OCI-LY7 (cell line): ENCODE data around the gene RGS19. TPM values are rescaled to one million over a fixed set of nuclear protein-coding genes. Genes with fewer than 3 reads are reported as not detected.

ENCODE experiments used
- BruUV-seq: library from RNA; stranded (reverse); fragments of 400-500 nt; replicated peaks from 2 replicates; lab custom pipeline; 2021; lab: Mats Ljungman, UMichigan
- CTCF ChIA-PET: fragments of 300-600 bp; sonication (Branson Sonifier 250); formaldehyde crosslinking; loops from one replicate; lab custom pipeline; 2022; ENCODE audit warnings: antibody characterized with exemption; ENCODE audit not compliant: unreplicated experiment; lab: Charles Lee
- POLR2A ChIA-PET: fragments of 300-600 bp; sonication (Branson Sonifier 250); formaldehyde crosslinking; loops from one replicate; lab custom pipeline; 2022; ENCODE audit warnings: antibody characterized with exemption; lab: Charles Lee
- DNase-seq: peaks from one replicate; pipeline ENCODE4 v3.0.0-alpha.2; 2015; ENCODE audit warnings: low spot score
- H2AFZ ChIP-seq: fragments of 200-600 bp; sonication (generic), shearing (Covaris generic); 2 replicates; pipeline ENCODE4 v1.6.1; 2014; ENCODE audit warnings: mild to moderate bottlenecking, antibody characterized with exemption, low read length, moderate library complexity
- H3K27ac ChIP-seq: fragments of 200-600 bp; sonication (generic); 2 replicates; pipeline ENCODE4 v1.5.1; 2014; ENCODE audit warnings: mixed run types, low read depth, mild to moderate bottlenecking, moderate library complexity, low read length, inconsistent platforms; ENCODE audit not compliant: poor library complexity, severe bottlenecking
- H3K36me3 ChIP-seq: fragments of 200-600 bp; sonication (generic); 2 replicates; pipeline ENCODE4 v1.6.1; 2014; ENCODE audit warnings: mild to moderate bottlenecking, antibody characterized with exemption, low read length, moderate library complexity, mixed read lengths; ENCODE audit not compliant: insufficient read depth
- H3K4me1 ChIP-seq: fragments of 200-600 bp; sonication (generic); 2 replicates; pipeline ENCODE4 v1.5.1; 2014; ENCODE audit warnings: mild to moderate bottlenecking, low read length; ENCODE audit not compliant: insufficient read depth, poor library complexity, severe bottlenecking
- H3K4me2 ChIP-seq: fragments of 200-600 bp; sonication (generic); 2 replicates; pipeline ENCODE4 v1.6.1; 2014; ENCODE audit warnings: mild to moderate bottlenecking, low read length
- H3K4me3 ChIP-seq: fragments of 200-600 bp; sonication (generic); 2 replicates; pipeline ENCODE4 v1.5.1; 2014; ENCODE audit warnings: mild to moderate bottlenecking, low read depth, low read length; ENCODE audit not compliant: poor library complexity, severe bottlenecking
- H3K79me2 ChIP-seq: fragments of 200-600 bp; sonication (generic); 2 replicates; pipeline ENCODE4 v1.6.1; 2016; ENCODE audit warnings: low read depth, mild to moderate bottlenecking, low read length, moderate library complexity, mixed read lengths; ENCODE audit not compliant: insufficient read depth
- H3K9me2 ChIP-seq: fragments of 200-600 bp; sonication (generic); 2 replicates; pipeline ENCODE4 v1.6.1; 2016; ENCODE audit warnings: mild to moderate bottlenecking, low read length, mixed read lengths; ENCODE audit not compliant: insufficient read depth
- H3K9me3 ChIP-seq: fragments of 200-600 bp; sonication (generic); 2 replicates; pipeline ENCODE4 v1.6.1; 2014; ENCODE audit warnings: mild to moderate bottlenecking, mixed run types, low read length, mixed read lengths
- H4K20me1 ChIP-seq: fragments of 200-600 bp; sonication (generic); 2 replicates; pipeline ENCODE4 v1.6.1; 2014; ENCODE audit warnings: mild to moderate bottlenecking, antibody characterized with exemption, low read length, moderate library complexity, mixed read lengths; ENCODE audit not compliant: insufficient read depth
- EZH2phosphoT487 ChIP-seq: fragments of 200-600 bp; sonication (generic); IDR thresholded peaks from 2 replicates; pipeline ENCODE4 v1.6.1; 2018; ENCODE audit warnings: low read depth, borderline replicate concordance, mild to moderate bottlenecking, mixed run types, antibody characterized with exemption, low read length, moderate library complexity, mixed read lengths
- intact Hi-C: fragments of 100-400 bp; cut with micrococcal nuclease; formaldehyde crosslinking; loops from one replicate; pipeline ENCODE4 v1.10.0; 2022; ENCODE audit not compliant: unreplicated experiment
- total RNA-seq, 2 experiments: library from RNA; depleted of rRNA in 1 of 2; stranded (reverse); fragments of >200 nt in 1 of 2; shearing (Covaris generic) in 1 of 2; gene quantifications; 2 replicates each; pipeline ENCODE4 v1.2.3, GENCODE V29; 2014 to 2022
- TF ChIP-seq, protein P1 (sequence below): fragments of 200-600 bp; sonication (generic); conservative IDR thresholded peaks from 2 replicates; pipeline ENCODE4 v1.5.1; 2014; ENCODE audit warnings: mild to moderate bottlenecking, antibody characterized with exemption, low read length, moderate library complexity, mixed read lengths

The RGS19 gene
- total RNA-seq, 2 experiments from 2014 or later: 69.4 to 106 TPM

DNA sequence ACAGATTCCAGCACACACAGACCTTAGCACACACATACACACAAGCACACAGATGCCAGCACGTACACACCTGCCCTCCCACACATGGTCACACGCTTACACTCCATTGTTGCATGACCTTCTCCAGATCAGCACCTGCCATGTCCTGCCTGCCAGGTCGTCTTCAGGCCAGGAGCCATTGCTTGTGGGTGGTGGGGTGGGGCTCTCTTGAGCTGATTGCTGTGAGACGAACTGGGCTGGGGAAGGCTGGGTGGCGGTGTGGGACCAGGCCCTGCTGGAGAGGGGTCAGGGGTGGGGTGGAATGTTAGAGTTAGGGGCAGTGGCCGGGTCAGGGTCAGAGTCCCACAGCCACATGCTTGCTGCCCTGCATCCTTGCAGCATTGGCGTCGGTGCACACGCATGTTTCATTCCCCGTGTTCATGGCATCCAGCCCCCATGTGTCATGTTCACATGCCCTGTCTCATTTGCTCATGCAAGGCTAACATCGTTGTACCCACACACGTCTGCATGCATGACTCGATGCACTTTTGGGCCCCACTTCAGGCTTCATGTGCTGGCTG, 34.6 kb upstream of the RGS19 start:
- Histone ChIP-seq H3K9me3 (no peaks in the 10 kb centered on the region), H3K79me2 (no peaks in the 10 kb centered on the region), H4K20me1 (no peaks in the 10 kb centered on the region), H3K9me2 (no peaks in the 10 kb centered on the region), H2AFZ (no peak overlapping the region), H3K27ac (no peak overlapping the region), H3K4me3 (no peak overlapping the region), H3K36me3 (no peaks in the 10 kb centered on the region), H3K4me1 (no peaks in the 10 kb centered on the region), H3K4me2 (no peak overlapping the region)
- no peak for TF ChIP-seq EZH2phosphoT487
- TF ChIP-seq, protein P1, sequence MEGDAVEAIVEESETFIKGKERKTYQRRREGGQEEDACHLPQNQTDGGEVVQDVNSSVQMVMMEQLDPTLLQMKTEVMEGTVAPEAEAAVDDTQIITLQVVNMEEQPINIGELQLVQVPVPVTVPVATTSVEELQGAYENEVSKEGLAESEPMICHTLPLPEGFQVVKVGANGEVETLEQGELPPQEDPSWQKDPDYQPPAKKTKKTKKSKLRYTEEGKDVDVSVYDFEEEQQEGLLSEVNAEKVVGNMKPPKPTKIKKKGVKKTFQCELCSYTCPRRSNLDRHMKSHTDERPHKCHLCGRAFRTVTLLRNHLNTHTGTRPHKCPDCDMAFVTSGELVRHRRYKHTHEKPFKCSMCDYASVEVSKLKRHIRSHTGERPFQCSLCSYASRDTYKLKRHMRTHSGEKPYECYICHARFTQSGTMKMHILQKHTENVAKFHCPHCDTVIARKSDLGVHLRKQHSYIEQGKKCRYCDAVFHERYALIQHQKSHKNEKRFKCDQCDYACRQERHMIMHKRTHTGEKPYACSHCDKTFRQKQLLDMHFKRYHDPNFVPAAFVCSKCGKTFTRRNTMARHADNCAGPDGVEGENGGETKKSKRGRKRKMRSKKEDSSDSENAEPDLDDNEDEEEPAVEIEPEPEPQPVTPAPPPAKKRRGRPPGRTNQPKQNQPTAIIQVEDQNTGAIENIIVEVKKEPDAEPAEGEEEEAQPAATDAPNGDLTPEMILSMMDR: no peak
- no TSS peak for BruUV-seq
- DNase-seq: no peak
- POLR2A ChIA-PET: no interaction called here
- CTCF ChIA-PET: interaction anchor here (0.7 kb wide), 1 partner anchor 22 kb away, joined by 3 read pairs; no protein-coding TSS in a partner anchor
- intact Hi-C loops: no loop called here

DNA sequence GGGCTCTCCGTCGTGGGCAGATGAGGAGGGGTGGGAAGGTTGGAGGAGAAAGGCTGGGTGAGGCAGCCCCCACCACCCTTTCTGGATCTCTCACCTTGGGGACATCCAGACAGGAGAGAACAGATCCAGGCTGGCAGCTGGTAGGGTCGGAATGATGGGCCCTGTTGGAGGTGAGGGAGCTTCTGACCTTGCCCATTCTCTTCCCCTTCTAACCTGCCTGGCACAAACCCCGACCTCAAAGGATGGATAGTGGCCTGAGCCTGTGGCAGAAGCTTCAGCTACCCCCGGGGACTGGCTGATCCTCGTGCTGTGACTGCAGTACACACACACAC, 34.1 kb upstream of the RGS19 start:
- Histone ChIP-seq H2AFZ (no peak overlapping the region), H3K27ac (no peak overlapping the region), H3K9me3 (no peaks in the 10 kb centered on the region), H3K4me1 (no peaks in the 10 kb centered on the region), H3K9me2 (no peaks in the 10 kb centered on the region), H3K36me3 (no peaks in the 10 kb centered on the region), H4K20me1 (no peaks in the 10 kb centered on the region), H3K79me2 (no peaks in the 10 kb centered on the region), H3K4me3 (no peak overlapping the region), H3K4me2 (no peak overlapping the region)
- POLR2A ChIA-PET: no interaction called here
- TF ChIP-seq EZH2phosphoT487: no peak
- TF ChIP-seq, protein P1: no peak
- intact Hi-C loops: no loop called here
- no TSS peak for BruUV-seq
- DNase-seq: no peak
- CTCF ChIA-PET: interaction anchor here (0.7 kb wide), 1 partner anchor 22 kb away, joined by 3 read pairs; no protein-coding TSS in a partner anchor

DNA sequence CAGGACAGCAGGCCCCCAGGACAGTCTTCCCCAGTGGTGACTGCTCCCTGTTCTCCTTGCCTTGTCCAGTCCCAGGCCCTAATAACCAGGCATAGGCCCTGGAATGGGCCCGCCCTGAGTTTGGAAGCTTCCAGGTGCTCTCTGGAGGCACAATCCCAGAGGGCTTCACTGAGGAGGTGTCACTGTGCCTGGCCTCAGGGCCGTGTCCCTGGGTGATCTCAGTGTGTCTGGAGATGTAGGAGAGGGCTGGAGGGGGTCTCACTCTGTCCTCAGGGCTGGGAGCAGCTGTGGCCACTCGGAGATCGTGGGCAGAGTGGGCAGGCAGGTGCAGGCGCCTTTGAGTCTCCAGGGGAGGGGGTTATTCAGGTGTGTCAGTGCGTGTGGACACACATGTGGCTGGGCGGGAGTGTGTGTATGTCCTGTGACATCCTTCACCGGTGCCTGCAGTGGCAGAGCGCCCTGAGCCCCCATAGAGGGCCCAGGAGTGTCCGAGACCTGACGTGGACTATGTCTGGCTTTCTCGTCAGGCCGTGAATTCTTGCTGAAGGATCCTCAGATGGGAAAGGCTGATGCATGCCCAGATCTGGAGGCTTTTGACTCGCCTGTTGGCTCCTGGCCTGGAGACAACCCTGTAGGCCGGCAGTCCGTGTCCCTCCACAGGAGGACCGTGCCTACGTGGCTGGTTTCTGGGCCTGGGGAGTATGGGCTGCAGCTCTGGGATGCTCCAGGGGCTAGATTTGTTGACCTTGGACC, 33.5 kb upstream of the RGS19 start:
- DNase-seq: no peak
- Histone ChIP-seq H2AFZ (no peak overlapping the region), H4K20me1 (no peaks in the 10 kb centered on the region), H3K4me1 (peaks cover 4% of the 10 kb centered on the region), H3K4me2 (no peak overlapping the region), H3K4me3 (no peak overlapping the region), H3K79me2 (no peaks in the 10 kb centered on the region), H3K9me2 (no peaks in the 10 kb centered on the region), H3K9me3 (no peaks in the 10 kb centered on the region), H3K27ac (no peak overlapping the region), H3K36me3 (no peaks in the 10 kb centered on the region)
- intact Hi-C loops: no loop called here
- TF ChIP-seq EZH2phosphoT487: no peak
- TF ChIP-seq, protein P1: no peak
- ChIA-PET POLR2A (no interaction called here), CTCF (interaction anchor here (0.7 kb wide), 1 partner anchor 21 kb away, joined by 3 read pairs; no protein-coding TSS in a partner anchor)
- no TSS peak for BruUV-seq
